NB4 (cell line): ENCODE data around the gene RSPH6A.

Source experiments
- POLR2A ChIP-seq: IDR thresholded peaks from 2 replicates; pipeline ENCODE4 v1.6.1; 2011; ENCODE audit warnings: mild to moderate bottlenecking; ENCODE audit not compliant: insufficient read length; ENCODE audit errors: extremely low read depth
- TF ChIP-seq, protein P1 (sequence below): IDR thresholded peaks from one replicate; pipeline ENCODE4 v1.5.1; 2012; ENCODE audit warnings: low read depth, low read length

DNA sequence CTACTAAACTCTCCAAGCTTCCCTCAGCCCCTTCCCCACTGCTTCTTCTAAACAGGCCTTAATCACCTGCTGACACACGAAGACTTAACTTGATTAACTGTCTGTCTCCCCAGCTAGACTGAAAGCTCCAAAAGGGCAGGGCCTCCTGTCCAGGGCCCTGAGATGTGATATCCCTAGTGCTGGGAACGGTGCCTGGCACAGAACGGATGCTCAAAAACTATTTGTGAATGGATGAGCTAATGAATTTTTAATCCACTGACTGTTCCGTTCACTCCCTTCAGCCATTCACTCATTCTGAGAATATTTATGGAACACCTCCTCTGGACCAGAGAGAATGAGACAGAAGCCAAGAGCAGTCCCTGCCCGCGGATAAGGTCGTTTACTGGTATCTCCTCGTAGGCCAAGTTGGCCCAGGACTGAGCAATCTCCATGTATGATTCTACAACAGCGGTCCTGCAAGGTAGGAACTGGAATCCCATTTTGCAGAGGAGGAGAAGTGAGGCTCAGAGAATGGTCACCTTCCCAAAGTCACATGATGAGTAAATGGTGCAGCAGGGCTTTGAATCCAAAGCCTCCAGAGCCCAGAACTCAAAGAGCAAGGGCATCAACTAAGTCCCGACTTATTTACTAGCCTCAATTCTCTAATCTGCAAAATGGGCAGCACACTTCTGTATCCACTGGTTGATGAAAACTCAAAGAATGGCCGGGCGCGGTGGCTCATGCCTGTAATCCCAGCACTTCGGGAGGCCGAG lies 25.9 kb downstream of the RSPH6A start:
- TF ChIP-seq, protein P1, sequence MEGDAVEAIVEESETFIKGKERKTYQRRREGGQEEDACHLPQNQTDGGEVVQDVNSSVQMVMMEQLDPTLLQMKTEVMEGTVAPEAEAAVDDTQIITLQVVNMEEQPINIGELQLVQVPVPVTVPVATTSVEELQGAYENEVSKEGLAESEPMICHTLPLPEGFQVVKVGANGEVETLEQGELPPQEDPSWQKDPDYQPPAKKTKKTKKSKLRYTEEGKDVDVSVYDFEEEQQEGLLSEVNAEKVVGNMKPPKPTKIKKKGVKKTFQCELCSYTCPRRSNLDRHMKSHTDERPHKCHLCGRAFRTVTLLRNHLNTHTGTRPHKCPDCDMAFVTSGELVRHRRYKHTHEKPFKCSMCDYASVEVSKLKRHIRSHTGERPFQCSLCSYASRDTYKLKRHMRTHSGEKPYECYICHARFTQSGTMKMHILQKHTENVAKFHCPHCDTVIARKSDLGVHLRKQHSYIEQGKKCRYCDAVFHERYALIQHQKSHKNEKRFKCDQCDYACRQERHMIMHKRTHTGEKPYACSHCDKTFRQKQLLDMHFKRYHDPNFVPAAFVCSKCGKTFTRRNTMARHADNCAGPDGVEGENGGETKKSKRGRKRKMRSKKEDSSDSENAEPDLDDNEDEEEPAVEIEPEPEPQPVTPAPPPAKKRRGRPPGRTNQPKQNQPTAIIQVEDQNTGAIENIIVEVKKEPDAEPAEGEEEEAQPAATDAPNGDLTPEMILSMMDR = no peak
- no peak for TF ChIP-seq POLR2A
